Suppressor macrophage (primary cell): ENCODE results near the gene SERINC5.
A peak's percentile ranks its signal among the peaks of the same experiment; 100 is the strongest.
"Not testable (repeated sequence)": the region's sequence is repeated elsewhere in the genome, so short reads cannot be mapped to it uniquely, and the experiment has no call there.

Source experiments
- DNase-seq, 4 experiments: peaks; one replicate each; pipeline ENCODE4 v3.0.0-alpha.2; 2020 to 2022

SERINC5 gene

GRCh38 chr5:80165452-80165851 is 90.4 kb downstream of the SERINC5 start:
- no peak for DNase-seq

GRCh38 chr5:80161165-80161564 is 94.7 kb downstream of the SERINC5 start:
- no peak for DNase-seq

- DNase-seq, result no peak
These were observed 95.6 kb downstream of the SERINC5 start for GRCh38 chr5:80160242-80160641.

GRCh38 chr5:80159133-80159815 is 96.6 kb downstream of the SERINC5 start:
- no peak for DNase-seq

GRCh38 chr5:80156156-80156555 is 99.7 kb downstream of the SERINC5 start:
- no peak for DNase-seq

- no peak for DNase-seq
These were observed 101.1 kb downstream of the SERINC5 start for GRCh38 chr5:80154749-80155148.

- DNase-seq, result not testable (repeated sequence)
These were observed 101.6 kb downstream of the SERINC5 start for GRCh38 chr5:80154289-80154688.

GRCh38 chr5:80153586-80154126 is 102.2 kb downstream of the SERINC5 start:
- no peak for DNase-seq

- DNase-seq, result no peak
These were observed 103.1 kb downstream of the SERINC5 start for GRCh38 chr5:80152778-80153177.

- DNase-seq, result no peak
These were observed 104.0 kb downstream of the SERINC5 start for GRCh38 chr5:80151890-80152289.

- no peak for DNase-seq
These were observed 105.1 kb downstream of the SERINC5 start for GRCh38 chr5:80150731-80151130.

- no peak for DNase-seq
These were observed 106.7 kb downstream of the SERINC5 start for GRCh38 chr5:80149161-80149609.

- no peak for DNase-seq
These were observed 108.6 kb downstream of the SERINC5 start for GRCh38 chr5:80147119-80147815.

GRCh38 chr5:80146046-80146445 is 109.8 kb downstream of the SERINC5 start:
- DNase-seq, result peak; percentile 60 to 73 (median 71)

GRCh38 chr5:80143491-80143890 is 112.4 kb downstream of the SERINC5 start:
- DNase-seq, result no peak

- DNase-seq, result no peak
These were observed 112.9 kb downstream of the SERINC5 start for GRCh38 chr5:80142996-80143395.

GRCh38 chr5:80141681-80142080 is 114.2 kb downstream of the SERINC5 start:
- DNase-seq, result no peak

- peak; percentile 92 to 95 (median 94) for DNase-seq
These were observed 114.6 kb downstream of the SERINC5 start for GRCh38 chr5:80141147-80141671.

GRCh38 chr5:80140496-80140895 is 115.4 kb downstream of the SERINC5 start:
- no peak for DNase-seq

- no peak for DNase-seq
These were observed 116.3 kb downstream of the SERINC5 start for GRCh38 chr5:80139466-80139972.

GRCh38 chr5:80138486-80138885 is 117.4 kb downstream of the SERINC5 start:
- no peak for DNase-seq

GRCh38 chr5:80136798-80137197 is 119.0 kb downstream of the SERINC5 start:
- DNase-seq, result not testable (repeated sequence)

- DNase-seq, result no peak
These were observed 121.0 kb downstream of the SERINC5 start for GRCh38 chr5:80134876-80135275.
